ENCODE data around the gene RELL2.
A peak's percentile ranks its signal among the peaks of the same experiment; 100 is the strongest.
"Not testable (repeated sequence)": the region's sequence is repeated elsewhere in the genome, so short reads cannot be mapped to it uniquely, and the experiment has no call there.

RELL2 gene

GRCh38 chr5:141608557-141608956 lies 28.2 kb upstream of the RELL2 start:
- H3K4me3 Mint-ChIP-seq = no peak overlapping the region
- H3K4me1 Mint-ChIP-seq = peaks cover 14% of the 10 kb centered on the region
- TF ChIP-seq, protein P1, sequence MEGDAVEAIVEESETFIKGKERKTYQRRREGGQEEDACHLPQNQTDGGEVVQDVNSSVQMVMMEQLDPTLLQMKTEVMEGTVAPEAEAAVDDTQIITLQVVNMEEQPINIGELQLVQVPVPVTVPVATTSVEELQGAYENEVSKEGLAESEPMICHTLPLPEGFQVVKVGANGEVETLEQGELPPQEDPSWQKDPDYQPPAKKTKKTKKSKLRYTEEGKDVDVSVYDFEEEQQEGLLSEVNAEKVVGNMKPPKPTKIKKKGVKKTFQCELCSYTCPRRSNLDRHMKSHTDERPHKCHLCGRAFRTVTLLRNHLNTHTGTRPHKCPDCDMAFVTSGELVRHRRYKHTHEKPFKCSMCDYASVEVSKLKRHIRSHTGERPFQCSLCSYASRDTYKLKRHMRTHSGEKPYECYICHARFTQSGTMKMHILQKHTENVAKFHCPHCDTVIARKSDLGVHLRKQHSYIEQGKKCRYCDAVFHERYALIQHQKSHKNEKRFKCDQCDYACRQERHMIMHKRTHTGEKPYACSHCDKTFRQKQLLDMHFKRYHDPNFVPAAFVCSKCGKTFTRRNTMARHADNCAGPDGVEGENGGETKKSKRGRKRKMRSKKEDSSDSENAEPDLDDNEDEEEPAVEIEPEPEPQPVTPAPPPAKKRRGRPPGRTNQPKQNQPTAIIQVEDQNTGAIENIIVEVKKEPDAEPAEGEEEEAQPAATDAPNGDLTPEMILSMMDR (IDR thresholded peaks at IDR 0.05) = no peak
- peaks cover 4% of the 10 kb centered on the region for H3K27me3 Mint-ChIP-seq (ENCODE audit: low read depth, poor library complexity)
- H3K36me3 Mint-ChIP-seq (ENCODE audit: low read depth) = peaks cover 17% of the 10 kb centered on the region
- H3K27ac Mint-ChIP-seq = no peak overlapping the region
- no peak for DNase-seq
- H3K9me3 Mint-ChIP-seq = no peaks in the 10 kb centered on the region

GRCh38 chr5:141609044-141609443 lies 27.8 kb upstream of the RELL2 start:
- H3K9me3 Mint-ChIP-seq = no peaks in the 10 kb centered on the region
- peaks cover 17% of the 10 kb centered on the region for H3K36me3 Mint-ChIP-seq (ENCODE audit: low read depth)
- no peak overlapping the region for H3K27ac Mint-ChIP-seq
- peaks cover 19% of the 10 kb centered on the region for H3K4me1 Mint-ChIP-seq
- no peak overlapping the region for H3K4me3 Mint-ChIP-seq
- no peak for DNase-seq
- peaks cover 4% of the 10 kb centered on the region for H3K27me3 Mint-ChIP-seq (ENCODE audit: low read depth, poor library complexity)
- TF ChIP-seq, protein P1 (IDR thresholded peaks at IDR 0.05) = no peak

DNA sequence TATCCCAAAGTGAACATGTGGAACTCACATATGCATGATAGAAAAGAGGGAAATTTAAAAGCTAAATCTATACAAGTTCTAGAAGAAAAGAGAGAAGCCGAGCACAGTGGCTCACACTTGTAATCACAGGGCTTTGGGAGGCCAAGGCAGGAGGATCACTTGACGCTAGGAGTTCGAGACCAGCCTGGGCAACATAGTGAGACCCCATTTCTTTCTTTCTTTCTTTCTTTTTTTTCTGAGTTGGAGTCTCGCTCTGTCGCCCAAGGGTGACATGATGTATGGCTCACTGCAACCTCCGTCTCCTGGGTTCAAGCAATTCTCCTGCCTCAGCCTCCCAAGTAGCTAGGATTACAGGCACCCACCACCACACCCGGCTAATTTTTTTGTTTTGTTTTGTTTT lies 26.9 kb upstream of the RELL2 start:
- not testable (repeated sequence) for H3K9me3 Mint-ChIP-seq; H3K4me3 Mint-ChIP-seq; DNase-seq; H3K27me3 Mint-ChIP-seq (ENCODE audit: low read depth, poor library complexity); H3K27ac Mint-ChIP-seq
- Mint-ChIP-seq H3K4me1 (peaks cover 21% of the 10 kb centered on the region), H3K36me3 (ENCODE audit: low read depth) (peaks cover 17% of the 10 kb centered on the region)

DNA sequence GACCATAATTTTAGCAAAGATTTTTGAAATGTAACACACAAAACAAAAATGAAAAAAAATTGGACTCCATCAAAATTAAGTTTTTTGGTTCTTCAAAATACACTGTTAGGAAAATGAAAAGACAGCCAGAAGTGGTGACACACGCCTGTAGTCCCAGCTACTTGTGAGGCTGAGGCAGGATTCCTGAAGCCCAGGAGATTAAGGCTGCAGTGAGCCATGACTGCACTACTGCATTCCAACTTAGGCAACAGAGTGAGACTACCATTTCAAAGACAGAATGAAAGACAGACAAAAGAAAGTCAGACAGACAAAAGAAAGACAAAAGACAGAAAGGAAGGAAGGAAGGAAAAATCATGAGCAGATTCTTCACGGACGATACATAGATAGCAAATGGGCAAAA lies 25.5 kb upstream of the RELL2 start:
- no peaks in the 10 kb centered on the region for H3K9me3 Mint-ChIP-seq

GRCh38 chr5:141613344-141613743 lies 23.5 kb upstream of the RELL2 start:
- Mint-ChIP-seq H3K27me3 (ENCODE audit: low read depth, poor library complexity) (peaks cover 4% of the 10 kb centered on the region), H3K36me3 (ENCODE audit: low read depth) (peaks cover 27% of the 10 kb centered on the region), H3K4me1 (peaks cover 47% of the 10 kb centered on the region), H3K4me3 (no peak overlapping the region), H3K9me3 (no peaks in the 10 kb centered on the region), H3K27ac (no peak overlapping the region)
- TF ChIP-seq, protein P1 (IDR thresholded peaks at IDR 0.05) = no peak
- DNase-seq = no peak

More for the DNA sequence above, 25.5 kb upstream of the RELL2 start:
- H3K4me3 Mint-ChIP-seq = no peak overlapping the region
- peak overlapping the region; percentile 6 for H3K27ac Mint-ChIP-seq
- H3K4me1 Mint-ChIP-seq = peaks cover 27% of the 10 kb centered on the region
- TF ChIP-seq, protein P1 (IDR thresholded peaks at IDR 0.05) = no peak
- H3K36me3 Mint-ChIP-seq (ENCODE audit: low read depth) = peaks cover 24% of the 10 kb centered on the region
- no peak for DNase-seq
- peaks cover 4% of the 10 kb centered on the region for H3K27me3 Mint-ChIP-seq (ENCODE audit: low read depth, poor library complexity)

GRCh38 chr5:141615991-141616720 lies 20.6 kb upstream of the RELL2 start:
- H3K36me3 Mint-ChIP-seq (ENCODE audit: low read depth) = peaks cover 16% of the 10 kb centered on the region
- peaks cover 4% of the 10 kb centered on the region for H3K27me3 Mint-ChIP-seq (ENCODE audit: low read depth, poor library complexity)
- H3K4me1 Mint-ChIP-seq = peaks cover 47% of the 10 kb centered on the region
- DNase-seq = no peak
- H3K27ac Mint-ChIP-seq = no peak overlapping the region
- no peaks in the 10 kb centered on the region for H3K9me3 Mint-ChIP-seq
- H3K4me3 Mint-ChIP-seq = peak overlapping the region; percentile 100
- TF ChIP-seq, protein P1 (IDR thresholded peaks at IDR 0.05) = no peak

Measured in nephron progenitor cell (in vitro differentiated cells).